H1 (cell line): ENCODE measurements around the gene SLC25A38. TPM values are rescaled to one million over a fixed set of nuclear protein-coding genes. Genes with fewer than 3 reads are reported as not detected.

Experiments used
- MAFK ChIP-seq: IDR thresholded peaks from 2 replicates; pipeline ENCODE4 v1.6.1; 2012; ENCODE audit warnings: low read depth, mild to moderate bottlenecking, improper control_type of control experiment, low read length
- SRF ChIP-seq: IDR thresholded peaks from 2 replicates; pipeline ENCODE4 v1.6.1; 2011; ENCODE audit warnings: mild to moderate bottlenecking, low read depth, low read length, moderate library complexity
- TBP ChIP-seq: IDR thresholded peaks from 2 replicates; pipeline ENCODE4 v1.6.1; 2011; ENCODE audit warnings: low read depth, low read length, improper control_type of control experiment
- polyA plus RNA-seq, 7 experiments: library from polyadenylated mRNA; depleted of rRNA in 3 of 7; stranded (reverse) in 5 of 7; unstranded in 2 of 7; fragments of >200 nt in 5 of 7; fragments of 200-250 nt in 2 of 7; gene quantifications; 1 replicate in 5 of 7; 2 replicates in 1 of 7; 4 replicates in 1 of 7; pipeline versions ENCODE4 v1.2.1 to v1.2.3, GENCODE V29; 2011 to 2013; ENCODE audit warnings: missing spikeins in 2 of 7, mixed read lengths in 2 of 7
- total RNA-seq: library from RNA; stranded (reverse); fragmentation: NEBNext Ultra II Directional; extraction: Animal tissue kit (Norgen Biotek cat#: 25700); gene quantifications from 2 replicates; pipeline ENCODE4 v1.2.1, GENCODE V29; 2021

SLC25A38 gene
- total and polyA plus RNA-seq, 2 of the 8 experiments (the other 6 are each of a cell fraction or from before 2014, with no cell fraction given) = 41.2 to 45.8 TPM

GRCh38 chr3:39361252-39361927 lies 21.8 kb upstream of the SLC25A38 start (continued):
- no peak for TF ChIP-seq TBP
- TF ChIP-seq MAFK = no peak
- no peak for TF ChIP-seq SRF
